HEK293 (cell line): ENCODE results near the gene ADAM33.

Source experiments
- CTCF ChIA-PET: fragments of 350-600 bp; formaldehyde crosslinking; extraction: SDS; loops from one replicate; lab custom pipeline; 2021; ENCODE audit warnings: antibody characterized with exemption; lab: Yijun Ruan, JAX
- POLR2A ChIA-PET: fragments of 300-600 bp; formaldehyde crosslinking; extraction: SDS; loops from one replicate; lab custom pipeline; 2020; ENCODE audit warnings: antibody characterized with exemption, inconsistent platforms; lab: Yijun Ruan, JAX
- H3K27ac ChIP-seq: fragments of 200-500 bp; sonication (Bioruptor generic); 2 replicates; pipeline ENCODE4 v1.5.1; 2014; ENCODE audit warnings: low read depth, low read length, control low read depth, inconsistent platforms; ENCODE audit errors: extremely low read depth
- H3K36me3 ChIP-seq, 2 experiments: fragments of 200-500 bp in 1 of 2; sonication (Bioruptor generic) in 1 of 2; 1 replicate in 1 of 2; 2 replicates in 1 of 2; pipeline ENCODE4 v1.5.1; 2014 to 2017; ENCODE audit warnings: inconsistent platforms in 2 of 2, low read length in 2 of 2; ENCODE audit not compliant: control insufficient read depth in 2 of 2, insufficient read depth in 1 of 2
- H3K4me1 ChIP-seq: fragments of 200-500 bp; sonication (Bioruptor generic); 2 replicates; pipeline ENCODE4 v1.5.1; 2014; ENCODE audit warnings: mild to moderate bottlenecking, low read length, inconsistent platforms; ENCODE audit not compliant: control insufficient read depth, insufficient read depth
- H3K4me3 ChIP-seq: 2 replicates; pipeline ENCODE4 v1.5.1; 2011; ENCODE audit warnings: low read depth, mild to moderate bottlenecking, control low read depth, low read length, moderate library complexity
- H3K9me3 ChIP-seq: fragments of 200-500 bp; sonication (Bioruptor generic); 2 replicates; pipeline ENCODE4 v1.5.1; 2014; ENCODE audit warnings: low read depth, low read length, inconsistent platforms; ENCODE audit not compliant: control insufficient read depth, insufficient read depth
- MEIS1 ChIP-seq: sonication (generic); formaldehyde crosslinking; IDR thresholded peaks from 2 replicates; pipeline ENCODE4 v1.8.1; 2022; ENCODE audit warnings: missing genetic modification reagents, mild to moderate bottlenecking, borderline replicate concordance
- YY1 ChIP-seq: fragments of 450-650 bp; formaldehyde crosslinking; IDR thresholded peaks from 2 replicates; pipeline ENCODE4 v1.5.1; 2018; ENCODE audit warnings: missing biosample characterization, missing genetic modification characterization
- YY2 ChIP-seq: fragments of 450-650 bp; formaldehyde crosslinking; IDR thresholded peaks from 2 replicates; pipeline ENCODE4 v1.5.1; 2016; ENCODE audit warnings: missing biosample characterization, missing genetic modification characterization
- ZNF133 ChIP-seq: fragments of 450-650 bp; formaldehyde crosslinking; IDR thresholded peaks from 2 replicates; pipeline ENCODE4 v1.5.1; 2016; ENCODE audit warnings: missing biosample characterization, missing genetic modification characterization
- ZNF155 ChIP-seq: fragments of 450-650 bp; formaldehyde crosslinking; IDR thresholded peaks from 2 replicates; pipeline ENCODE4 v1.5.1; 2016; ENCODE audit warnings: missing biosample characterization, missing genetic modification characterization
- ZNF24 ChIP-seq: fragments of 450-650 bp; formaldehyde crosslinking; IDR thresholded peaks from 2 replicates; pipeline ENCODE4 v1.5.1; 2016; ENCODE audit warnings: missing biosample characterization, missing genetic modification characterization
- ZNF350 ChIP-seq: fragments of 450-650 bp; formaldehyde crosslinking; IDR thresholded peaks from 2 replicates; pipeline ENCODE4 v1.5.0; 2017; ENCODE audit warnings: missing biosample characterization, mild to moderate bottlenecking, missing genetic modification characterization
- ZNF48 ChIP-seq: fragments of 450-650 bp; formaldehyde crosslinking; IDR thresholded peaks from 2 replicates; pipeline ENCODE4 v1.5.1; 2016; ENCODE audit warnings: missing biosample characterization, missing genetic modification characterization
- ZNF558 ChIP-seq: fragments of 450-650 bp; formaldehyde crosslinking; IDR thresholded peaks from 2 replicates; pipeline ENCODE4 v1.5.1; 2016; ENCODE audit warnings: missing biosample characterization, missing genetic modification characterization
- ZNF561 ChIP-seq: fragments of 450-650 bp; IDR thresholded peaks from 2 replicates; pipeline ENCODE4 v1.5.1; 2018; ENCODE audit warnings: missing biosample characterization, missing genetic modification characterization, borderline replicate concordance
- ZNF600 ChIP-seq: fragments of 450-650 bp; formaldehyde crosslinking; IDR thresholded peaks from 2 replicates; pipeline ENCODE4 v1.5.1; 2016; ENCODE audit warnings: missing biosample characterization, missing genetic modification characterization
- ZNF610 ChIP-seq: fragments of 450-650 bp; formaldehyde crosslinking; IDR thresholded peaks from 2 replicates; pipeline ENCODE4 v1.5.1; 2016; ENCODE audit warnings: missing biosample characterization, missing genetic modification characterization, borderline replicate concordance
- ZNF776 ChIP-seq: fragments of 450-650 bp; formaldehyde crosslinking; IDR thresholded peaks from 2 replicates; pipeline ENCODE4 v1.5.0; 2017; ENCODE audit warnings: missing biosample characterization, missing genetic modification characterization, borderline replicate concordance
- ZSCAN23 ChIP-seq: fragments of 450-650 bp; formaldehyde crosslinking; IDR thresholded peaks from 2 replicates; pipeline ENCODE4 v1.5.1; 2016; ENCODE audit warnings: missing biosample characterization, missing genetic modification characterization
- TF ChIP-seq, protein P1 (sequence below): fragments of 450-650 bp; formaldehyde crosslinking; IDR thresholded peaks from 2 replicates; pipeline ENCODE4 v1.5.1; 2016; ENCODE audit warnings: missing biosample characterization, missing genetic modification characterization
- TF ChIP-seq, protein P2 (sequence below): fragments of 450-650 bp; formaldehyde crosslinking; IDR thresholded peaks from 2 replicates; pipeline ENCODE4 v1.5.1; 2016; ENCODE audit warnings: missing biosample characterization, missing genetic modification characterization
- TF ChIP-seq, protein P3 (sequence below): fragments of 450-650 bp; formaldehyde crosslinking; IDR thresholded peaks from 2 replicates; pipeline ENCODE4 v1.5.1; 2017; ENCODE audit warnings: missing biosample characterization, missing genetic modification characterization
- TF ChIP-seq, protein P4 (sequence below): fragments of 450-650 bp; formaldehyde crosslinking; IDR thresholded peaks from 2 replicates; pipeline ENCODE4 v1.5.1; 2016; ENCODE audit warnings: missing biosample characterization, missing genetic modification characterization, borderline replicate concordance
- TF ChIP-seq, protein P5 (sequence below): fragments of 450-650 bp; formaldehyde crosslinking; IDR thresholded peaks from 2 replicates; pipeline ENCODE4 v1.5.1; 2016; ENCODE audit warnings: missing biosample characterization, missing genetic modification characterization

ADAM33 gene

DNA sequence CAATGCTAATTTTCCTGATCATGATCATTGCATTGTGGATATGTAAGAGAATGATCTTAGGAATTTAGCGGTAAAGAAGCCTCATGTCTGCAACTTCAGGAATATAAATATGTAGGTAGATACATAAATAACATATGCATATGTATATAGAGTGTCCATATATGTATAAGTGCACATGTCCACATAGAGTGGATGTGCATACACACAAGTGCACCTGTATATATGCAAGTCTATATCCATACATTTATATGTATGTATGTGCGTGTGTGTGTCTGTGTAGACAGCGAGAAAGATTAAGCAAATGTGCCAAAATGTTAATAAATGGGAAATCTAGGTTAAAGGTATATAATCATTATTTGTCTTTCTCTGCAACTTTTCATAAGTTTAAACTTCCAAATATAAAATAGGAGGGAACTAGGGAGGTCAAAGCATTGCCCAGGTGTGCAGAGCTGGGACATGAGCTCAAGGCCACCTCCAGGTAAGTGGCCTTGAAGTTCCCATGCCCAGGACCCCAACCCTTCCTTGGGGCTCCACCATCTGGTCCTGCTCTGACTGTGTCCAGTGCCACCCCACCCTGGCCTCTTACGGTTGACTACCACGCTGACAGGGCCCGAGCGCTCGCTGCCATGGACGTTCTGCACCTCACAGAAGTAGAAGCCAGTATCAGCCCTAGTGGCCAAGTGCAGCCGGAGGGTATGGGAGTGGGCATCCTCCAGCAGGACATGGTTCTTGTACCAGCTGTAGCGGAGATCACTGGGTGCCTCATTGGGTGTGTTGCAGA, 21.0 kb upstream of the ADAM33 start:
- Histone ChIP-seq H3K9me3 (no peaks in the 10 kb centered on the region), H3K4me1 (no peaks in the 10 kb centered on the region), H3K4me3 (no peak overlapping the region)
- TF ChIP-seq ZNF776 (no peak), ZNF561 (tag by site-specific recombination) (no peak), MEIS1 (CRISPR knock-in tag) (no peak), YY2 (tag by site-specific recombination) (no peak), ZNF133 (tag by site-specific recombination) (no peak), ZNF155 (no peak), ZNF48 (no peak)
- TF ChIP-seq, protein P1, sequence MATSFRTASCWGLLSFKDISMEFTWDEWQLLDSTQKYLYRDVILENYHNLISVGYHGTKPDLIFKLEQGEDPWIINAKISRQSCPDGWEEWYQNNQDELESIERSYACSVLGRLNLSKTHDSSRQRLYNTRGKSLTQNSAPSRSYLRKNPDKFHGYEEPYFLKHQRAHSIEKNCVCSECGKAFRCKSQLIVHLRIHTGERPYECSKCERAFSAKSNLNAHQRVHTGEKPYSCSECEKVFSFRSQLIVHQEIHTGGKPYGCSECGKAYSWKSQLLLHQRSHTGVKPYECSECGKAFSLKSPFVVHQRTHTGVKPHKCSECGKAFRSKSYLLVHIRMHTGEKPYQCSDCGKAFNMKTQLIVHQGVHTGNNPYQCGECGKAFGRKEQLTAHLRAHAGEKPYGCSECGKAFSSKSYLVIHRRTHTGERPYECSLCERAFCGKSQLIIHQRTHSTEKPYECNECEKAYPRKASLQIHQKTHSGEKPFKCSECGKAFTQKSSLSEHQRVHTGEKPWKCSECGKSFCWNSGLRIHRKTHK (tag by site-specific recombination): no peak
- TF ChIP-seq, all 188 proteins: peak for 0
- Histone ChIP-seq H3K27ac (no peak overlapping the region), H3K36me3 (no peaks in the 10 kb centered on the region)
- ChIA-PET CTCF (interaction anchor here (1.2 to 1.3 kb wide), 2 partner anchors 10 to 139 kb away, joined by 3 to 4 read pairs; partner anchors contain the start of gene SIGLEC1), POLR2A (no interaction called here)

DNA sequence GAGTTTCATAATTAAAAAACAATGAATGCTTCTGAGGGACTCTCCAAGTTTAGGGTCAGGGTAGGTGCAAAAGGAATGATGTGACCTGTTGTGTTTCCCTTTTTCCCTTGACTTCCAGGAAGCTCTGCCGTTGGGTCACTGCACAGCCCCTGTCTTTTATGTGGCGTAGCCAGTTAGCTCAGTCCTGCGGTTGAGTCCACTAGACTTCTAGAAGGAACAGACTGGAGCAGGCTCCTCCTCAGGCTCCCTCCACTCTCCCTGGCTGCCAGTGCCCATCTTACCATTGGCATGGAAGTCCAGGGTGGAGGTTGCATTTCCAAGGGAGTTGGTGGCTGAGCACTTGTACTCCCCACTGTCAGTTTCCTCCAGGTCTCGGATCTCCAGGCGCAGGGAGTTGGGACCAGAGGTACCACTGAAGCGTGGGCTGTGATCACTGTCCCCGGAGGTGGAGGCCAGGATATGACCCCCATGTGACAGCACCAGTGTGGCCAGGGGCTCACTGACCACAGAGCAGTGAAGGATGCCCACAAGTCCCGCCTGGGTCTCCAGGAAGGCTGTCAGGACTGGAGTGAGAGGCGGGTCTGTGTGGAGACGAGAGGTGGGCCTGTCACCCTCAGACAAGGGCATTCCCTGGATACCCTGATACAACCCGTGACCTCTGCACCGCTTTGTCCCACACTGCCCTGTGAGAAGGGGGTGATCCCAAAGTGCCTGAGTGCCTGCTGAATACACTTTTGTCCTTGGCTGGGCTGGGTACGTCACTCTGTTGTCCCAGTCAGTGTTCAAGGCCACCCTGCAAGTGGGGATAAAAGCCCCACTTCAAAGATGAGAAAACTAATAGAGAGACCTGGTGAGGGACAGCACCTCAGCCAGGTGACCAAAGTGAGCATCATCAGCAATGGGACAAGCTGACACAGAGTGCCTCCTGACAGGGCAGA, 19.5 kb upstream of the ADAM33 start:
- CTCF ChIA-PET: interaction anchor here (0.8 to 4.7 kb wide), 2 partner anchors 9 to 49 kb away, joined by 6 to 40 read pairs; no protein-coding TSS in a partner anchor
- H3K4me3 ChIP-seq: no peak overlapping the region
- no peaks in the 10 kb centered on the region for H3K4me1 ChIP-seq
- no peak overlapping the region for H3K27ac ChIP-seq
- H3K36me3 ChIP-seq: no peaks in the 10 kb centered on the region
- no peaks in the 10 kb centered on the region for H3K9me3 ChIP-seq
- POLR2A ChIA-PET: no interaction called here
- TF ChIP-seq, protein P2, sequence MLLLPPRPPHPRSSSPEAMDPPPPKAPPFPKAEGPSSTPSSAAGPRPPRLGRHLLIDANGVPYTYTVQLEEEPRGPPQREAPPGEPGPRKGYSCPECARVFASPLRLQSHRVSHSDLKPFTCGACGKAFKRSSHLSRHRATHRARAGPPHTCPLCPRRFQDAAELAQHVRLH: no peak
- TF ChIP-seq ZSCAN23 (tag by site-specific recombination): no peak
- TF ChIP-seq, protein P3, sequence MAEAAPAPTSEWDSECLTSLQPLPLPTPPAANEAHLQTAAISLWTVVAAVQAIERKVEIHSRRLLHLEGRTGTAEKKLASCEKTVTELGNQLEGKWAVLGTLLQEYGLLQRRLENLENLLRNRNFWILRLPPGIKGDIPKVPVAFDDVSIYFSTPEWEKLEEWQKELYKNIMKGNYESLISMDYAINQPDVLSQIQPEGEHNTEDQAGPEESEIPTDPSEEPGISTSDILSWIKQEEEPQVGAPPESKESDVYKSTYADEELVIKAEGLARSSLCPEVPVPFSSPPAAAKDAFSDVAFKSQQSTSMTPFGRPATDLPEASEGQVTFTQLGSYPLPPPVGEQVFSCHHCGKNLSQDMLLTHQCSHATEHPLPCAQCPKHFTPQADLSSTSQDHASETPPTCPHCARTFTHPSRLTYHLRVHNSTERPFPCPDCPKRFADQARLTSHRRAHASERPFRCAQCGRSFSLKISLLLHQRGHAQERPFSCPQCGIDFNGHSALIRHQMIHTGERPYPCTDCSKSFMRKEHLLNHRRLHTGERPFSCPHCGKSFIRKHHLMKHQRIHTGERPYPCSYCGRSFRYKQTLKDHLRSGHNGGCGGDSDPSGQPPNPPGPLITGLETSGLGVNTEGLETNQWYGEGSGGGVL: no peak
- TF ChIP-seq, protein P4, sequence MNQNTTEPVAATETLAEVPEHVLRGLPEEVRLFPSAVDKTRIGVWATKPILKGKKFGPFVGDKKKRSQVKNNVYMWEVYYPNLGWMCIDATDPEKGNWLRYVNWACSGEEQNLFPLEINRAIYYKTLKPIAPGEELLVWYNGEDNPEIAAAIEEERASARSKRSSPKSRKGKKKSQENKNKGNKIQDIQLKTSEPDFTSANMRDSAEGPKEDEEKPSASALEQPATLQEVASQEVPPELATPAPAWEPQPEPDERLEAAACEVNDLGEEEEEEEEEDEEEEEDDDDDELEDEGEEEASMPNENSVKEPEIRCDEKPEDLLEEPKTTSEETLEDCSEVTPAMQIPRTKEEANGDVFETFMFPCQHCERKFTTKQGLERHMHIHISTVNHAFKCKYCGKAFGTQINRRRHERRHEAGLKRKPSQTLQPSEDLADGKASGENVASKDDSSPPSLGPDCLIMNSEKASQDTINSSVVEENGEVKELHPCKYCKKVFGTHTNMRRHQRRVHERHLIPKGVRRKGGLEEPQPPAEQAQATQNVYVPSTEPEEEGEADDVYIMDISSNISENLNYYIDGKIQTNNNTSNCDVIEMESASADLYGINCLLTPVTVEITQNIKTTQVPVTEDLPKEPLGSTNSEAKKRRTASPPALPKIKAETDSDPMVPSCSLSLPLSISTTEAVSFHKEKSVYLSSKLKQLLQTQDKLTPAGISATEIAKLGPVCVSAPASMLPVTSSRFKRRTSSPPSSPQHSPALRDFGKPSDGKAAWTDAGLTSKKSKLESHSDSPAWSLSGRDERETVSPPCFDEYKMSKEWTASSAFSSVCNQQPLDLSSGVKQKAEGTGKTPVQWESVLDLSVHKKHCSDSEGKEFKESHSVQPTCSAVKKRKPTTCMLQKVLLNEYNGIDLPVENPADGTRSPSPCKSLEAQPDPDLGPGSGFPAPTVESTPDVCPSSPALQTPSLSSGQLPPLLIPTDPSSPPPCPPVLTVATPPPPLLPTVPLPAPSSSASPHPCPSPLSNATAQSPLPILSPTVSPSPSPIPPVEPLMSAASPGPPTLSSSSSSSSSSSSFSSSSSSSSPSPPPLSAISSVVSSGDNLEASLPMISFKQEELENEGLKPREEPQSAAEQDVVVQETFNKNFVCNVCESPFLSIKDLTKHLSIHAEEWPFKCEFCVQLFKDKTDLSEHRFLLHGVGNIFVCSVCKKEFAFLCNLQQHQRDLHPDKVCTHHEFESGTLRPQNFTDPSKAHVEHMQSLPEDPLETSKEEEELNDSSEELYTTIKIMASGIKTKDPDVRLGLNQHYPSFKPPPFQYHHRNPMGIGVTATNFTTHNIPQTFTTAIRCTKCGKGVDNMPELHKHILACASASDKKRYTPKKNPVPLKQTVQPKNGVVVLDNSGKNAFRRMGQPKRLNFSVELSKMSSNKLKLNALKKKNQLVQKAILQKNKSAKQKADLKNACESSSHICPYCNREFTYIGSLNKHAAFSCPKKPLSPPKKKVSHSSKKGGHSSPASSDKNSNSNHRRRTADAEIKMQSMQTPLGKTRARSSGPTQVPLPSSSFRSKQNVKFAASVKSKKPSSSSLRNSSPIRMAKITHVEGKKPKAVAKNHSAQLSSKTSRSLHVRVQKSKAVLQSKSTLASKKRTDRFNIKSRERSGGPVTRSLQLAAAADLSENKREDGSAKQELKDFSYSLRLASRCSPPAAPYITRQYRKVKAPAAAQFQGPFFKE (tag by site-specific recombination): no peak
- TF ChIP-seq ZNF558 (tag by site-specific recombination): no peak
- no peak for TF ChIP-seq YY1 (tag by site-specific recombination)
- TF ChIP-seq, protein P5, sequence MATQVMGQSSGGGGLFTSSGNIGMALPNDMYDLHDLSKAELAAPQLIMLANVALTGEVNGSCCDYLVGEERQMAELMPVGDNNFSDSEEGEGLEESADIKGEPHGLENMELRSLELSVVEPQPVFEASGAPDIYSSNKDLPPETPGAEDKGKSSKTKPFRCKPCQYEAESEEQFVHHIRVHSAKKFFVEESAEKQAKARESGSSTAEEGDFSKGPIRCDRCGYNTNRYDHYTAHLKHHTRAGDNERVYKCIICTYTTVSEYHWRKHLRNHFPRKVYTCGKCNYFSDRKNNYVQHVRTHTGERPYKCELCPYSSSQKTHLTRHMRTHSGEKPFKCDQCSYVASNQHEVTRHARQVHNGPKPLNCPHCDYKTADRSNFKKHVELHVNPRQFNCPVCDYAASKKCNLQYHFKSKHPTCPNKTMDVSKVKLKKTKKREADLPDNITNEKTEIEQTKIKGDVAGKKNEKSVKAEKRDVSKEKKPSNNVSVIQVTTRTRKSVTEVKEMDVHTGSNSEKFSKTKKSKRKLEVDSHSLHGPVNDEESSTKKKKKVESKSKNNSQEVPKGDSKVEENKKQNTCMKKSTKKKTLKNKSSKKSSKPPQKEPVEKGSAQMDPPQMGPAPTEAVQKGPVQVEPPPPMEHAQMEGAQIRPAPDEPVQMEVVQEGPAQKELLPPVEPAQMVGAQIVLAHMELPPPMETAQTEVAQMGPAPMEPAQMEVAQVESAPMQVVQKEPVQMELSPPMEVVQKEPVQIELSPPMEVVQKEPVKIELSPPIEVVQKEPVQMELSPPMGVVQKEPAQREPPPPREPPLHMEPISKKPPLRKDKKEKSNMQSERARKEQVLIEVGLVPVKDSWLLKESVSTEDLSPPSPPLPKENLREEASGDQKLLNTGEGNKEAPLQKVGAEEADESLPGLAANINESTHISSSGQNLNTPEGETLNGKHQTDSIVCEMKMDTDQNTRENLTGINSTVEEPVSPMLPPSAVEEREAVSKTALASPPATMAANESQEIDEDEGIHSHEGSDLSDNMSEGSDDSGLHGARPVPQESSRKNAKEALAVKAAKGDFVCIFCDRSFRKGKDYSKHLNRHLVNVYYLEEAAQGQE: no peak
- no peak for TF ChIP-seq ZNF600 (tag by site-specific recombination)
- no peak for TF ChIP-seq ZNF610 (tag by site-specific recombination)
- TF ChIP-seq ZNF24 (tag by site-specific recombination): no peak
- no peak for TF ChIP-seq ZNF350
